Testis (tissue), 3 donors: ENCODE results near the gene RHBDL3. TPM values are rescaled to one million over a fixed set of nuclear protein-coding genes. Genes with fewer than 3 reads are reported as not detected.

Source experiments
- DNase-seq: peaks from one replicate; pipeline ENCODE4 v3.0.0-alpha.2; 2019
- H3K27ac ChIP-seq, 2 donors: fragments of 200-600 bp; sonication (generic); one replicate each; pipeline ENCODE4 v1.5.1; 2019
- H3K27me3 ChIP-seq: fragments of 200-600 bp; sonication (generic); one replicate; pipeline ENCODE4 v1.5.1; 2019
- H3K36me3 ChIP-seq: fragments of 200-600 bp; sonication (generic); one replicate; pipeline ENCODE4 v1.5.1; 2017; ENCODE audit warnings: low read depth; ENCODE audit errors: missing control alignments
- H3K4me1 ChIP-seq: fragments of 200-600 bp; sonication (generic); one replicate; pipeline ENCODE4 v1.5.1; 2019
- H3K4me3 ChIP-seq, 2 donors: fragments of 200-600 bp; sonication (generic); one replicate each; pipeline ENCODE4 v1.5.1; 2017 to 2019
- H3K9me3 ChIP-seq: fragments of 200-600 bp; sonication (generic); one replicate; pipeline ENCODE4 v1.5.1; 2017
- POLR2A ChIP-seq: fragments of 450-650 bp; IDR thresholded peaks from one replicate; pipeline ENCODE4 v1.6.1; 2017; ENCODE audit warnings: antibody characterized with exemption, mild to moderate bottlenecking, moderate library complexity
- WGBS, 2 donors: methylation state at CpG; one replicate each; pipeline ENCODE4 v1.1.5; 2018; 5-methylcytosine and 5-hydroxymethylcytosine counted together
- intact Hi-C: fragments of 100-400 bp; cut with DNase I; formaldehyde crosslinking; loops from one replicate; pipeline ENCODE4 v1.15.1; 2023; ENCODE audit warnings: low total_unique reads
- polyA plus RNA-seq: library from polyadenylated mRNA; stranded (reverse); fragments of 350-450 nt; fragmentation: Illumina TruSeq; extraction: RNeasy Lipid Tissue Mini Kit (QIAGEN cat#74804); gene quantifications from one replicate; pipeline ENCODE4 v1.2.3, GENCODE V29; 2014; ENCODE audit warnings: low read depth, low replicate concordance; ENCODE audit not compliant: insufficient read depth
- total RNA-seq, 2 donors: library from RNA; depleted of rRNA; stranded (reverse); fragments of >200 nt; gene quantifications; one replicate each; pipeline ENCODE4 v1.2.3, GENCODE V29; 2016
- TF ChIP-seq, protein P1 (sequence below), 3 experiments: fragments of 450-650 bp in 2 of 3; fragments of 200-600 bp in 1 of 3; sonication (generic) in 1 of 3; IDR thresholded peaks; one replicate each; pipeline ENCODE4 v1.5.1; 2016 to 2019; ENCODE audit warnings: antibody characterized with exemption in 3 of 3, mild to moderate bottlenecking in 2 of 3, moderate library complexity in 1 of 3

RHBDL3 gene
- total and polyA plus RNA-seq, 3 donors from 2014 or later: 3.5 to 4.5 (median 4.1) TPM

DNA sequence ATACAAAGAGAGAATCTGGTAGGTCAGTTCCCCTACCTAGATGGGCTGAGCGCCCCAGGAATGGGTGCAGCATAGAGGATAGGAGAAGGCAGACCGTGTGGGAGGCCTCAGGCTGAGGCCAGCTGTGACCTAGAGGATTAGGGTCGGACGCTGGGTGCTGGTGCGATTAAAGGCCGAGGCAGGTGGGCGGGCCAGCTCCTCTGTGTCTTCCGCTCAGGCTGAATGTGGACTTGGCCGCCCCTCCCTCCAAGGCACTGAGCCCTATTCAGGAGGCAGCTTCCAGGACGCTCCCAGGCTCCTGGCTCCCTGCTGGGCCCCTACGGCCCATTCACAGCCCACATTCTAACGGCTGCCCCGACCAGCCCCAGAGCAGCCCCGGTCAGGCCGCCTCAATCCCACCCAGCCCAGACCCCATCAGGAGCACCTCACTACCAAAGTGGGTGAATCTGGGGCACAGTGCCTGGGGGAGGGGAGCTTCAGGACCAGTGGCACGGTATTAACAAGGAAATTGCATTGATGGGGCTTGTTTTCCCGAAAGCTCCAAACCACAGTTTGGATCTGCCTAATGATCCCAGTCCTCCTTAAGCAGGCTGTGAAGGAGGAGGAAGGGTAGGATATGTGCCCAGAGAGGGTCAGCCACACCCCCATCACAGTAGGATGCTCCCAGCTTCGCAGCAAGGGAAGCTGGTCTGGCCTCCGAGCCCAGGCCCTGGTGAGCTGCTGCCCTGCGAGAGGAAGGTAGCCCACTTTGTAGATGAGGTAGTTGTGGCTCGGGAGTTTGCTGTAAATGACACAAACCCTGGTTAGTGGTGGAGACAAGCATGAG is 14.5 kb downstream of the RHBDL3 start:
- H3K27me3 ChIP-seq: no peaks in the 10 kb centered on the region
- H3K9me3 ChIP-seq: no peaks in the 10 kb centered on the region
- DNase-seq: no peak
- WGBS, 2 donors: 73 to 84% methylated on average over 15 to 20 of the region's 21 CpGs
- peaks cover 9% of the 10 kb centered on the region for H3K4me1 ChIP-seq
- no peak overlapping the region for H3K4me3 ChIP-seq
- H3K36me3 ChIP-seq: no peaks in the 10 kb centered on the region
- intact Hi-C loops: no loop called here
- TF ChIP-seq POLR2A: no peak
- TF ChIP-seq, protein P1, sequence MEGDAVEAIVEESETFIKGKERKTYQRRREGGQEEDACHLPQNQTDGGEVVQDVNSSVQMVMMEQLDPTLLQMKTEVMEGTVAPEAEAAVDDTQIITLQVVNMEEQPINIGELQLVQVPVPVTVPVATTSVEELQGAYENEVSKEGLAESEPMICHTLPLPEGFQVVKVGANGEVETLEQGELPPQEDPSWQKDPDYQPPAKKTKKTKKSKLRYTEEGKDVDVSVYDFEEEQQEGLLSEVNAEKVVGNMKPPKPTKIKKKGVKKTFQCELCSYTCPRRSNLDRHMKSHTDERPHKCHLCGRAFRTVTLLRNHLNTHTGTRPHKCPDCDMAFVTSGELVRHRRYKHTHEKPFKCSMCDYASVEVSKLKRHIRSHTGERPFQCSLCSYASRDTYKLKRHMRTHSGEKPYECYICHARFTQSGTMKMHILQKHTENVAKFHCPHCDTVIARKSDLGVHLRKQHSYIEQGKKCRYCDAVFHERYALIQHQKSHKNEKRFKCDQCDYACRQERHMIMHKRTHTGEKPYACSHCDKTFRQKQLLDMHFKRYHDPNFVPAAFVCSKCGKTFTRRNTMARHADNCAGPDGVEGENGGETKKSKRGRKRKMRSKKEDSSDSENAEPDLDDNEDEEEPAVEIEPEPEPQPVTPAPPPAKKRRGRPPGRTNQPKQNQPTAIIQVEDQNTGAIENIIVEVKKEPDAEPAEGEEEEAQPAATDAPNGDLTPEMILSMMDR (IDR thresholded peaks at IDR 0.05): no peak
- H3K27ac ChIP-seq: no peak overlapping the region

DNA sequence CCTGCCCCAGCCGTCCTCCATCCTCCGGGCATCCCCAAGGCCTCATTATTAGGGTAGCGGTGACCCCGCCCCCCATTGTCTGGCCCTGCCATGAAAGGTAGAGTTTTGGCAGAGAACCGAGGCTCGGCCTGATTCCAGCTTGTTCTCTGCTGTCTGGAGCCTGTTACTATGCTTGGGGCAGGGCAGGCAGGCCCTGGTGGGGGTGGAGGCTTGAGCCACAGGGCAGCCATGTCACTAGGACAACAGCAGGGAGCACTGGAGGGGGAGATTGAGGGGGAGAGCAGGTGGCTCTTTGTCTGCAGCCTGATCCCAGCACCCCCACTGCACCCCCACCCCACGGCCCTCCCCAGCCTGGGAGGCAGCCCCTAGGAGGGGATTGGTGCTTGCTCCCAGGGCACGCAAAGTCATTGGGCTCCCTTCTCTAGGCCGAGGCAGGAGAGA is 15.4 kb downstream of the RHBDL3 start:
- Histone ChIP-seq H3K4me1 (peaks cover 9% of the 10 kb centered on the region), H3K27ac (no peak overlapping the region), H3K4me3 (no peak overlapping the region), H3K36me3 (no peaks in the 10 kb centered on the region), H3K9me3 (no peaks in the 10 kb centered on the region), H3K27me3 (no peaks in the 10 kb centered on the region)
- TF ChIP-seq POLR2A: no peak
- TF ChIP-seq, protein P1 (IDR thresholded peaks at IDR 0.05): no peak
- DNase-seq: no peak
- WGBS, 2 donors: 48 to 67% methylated on average over 6 to 8 of the region's 9 CpGs
- intact Hi-C loops: no loop called here

DNA sequence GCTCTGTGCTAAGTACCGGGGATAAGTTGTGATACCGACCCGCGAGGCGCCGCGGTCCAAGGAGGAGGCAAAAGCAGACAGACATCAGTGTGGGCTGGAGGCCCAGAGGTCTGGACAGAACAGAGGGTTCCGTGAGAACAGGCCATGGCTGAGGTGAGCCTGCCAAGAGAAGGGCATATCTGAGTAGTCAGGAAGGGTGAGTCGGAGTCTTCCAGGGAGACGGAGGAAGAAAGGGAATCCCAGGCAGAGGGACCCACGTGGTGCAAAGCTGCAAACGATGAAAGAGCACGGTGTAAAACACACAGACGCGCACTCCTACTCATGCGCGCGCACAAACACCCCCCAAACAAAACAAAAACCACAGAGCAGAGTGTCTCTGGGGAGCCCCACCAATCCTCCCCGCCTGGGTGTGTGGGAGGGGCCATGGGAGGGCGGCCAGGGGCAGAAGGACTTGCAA is 18.1 kb downstream of the RHBDL3 start:
- Histone ChIP-seq H3K27ac (no peak overlapping the region), H3K9me3 (no peaks in the 10 kb centered on the region), H3K4me1 (peaks cover 9% of the 10 kb centered on the region), H3K27me3 (no peaks in the 10 kb centered on the region), H3K36me3 (no peaks in the 10 kb centered on the region), H3K4me3 (no peak overlapping the region)
- WGBS, 2 donors: 18 to 60% methylated on average over 13 to 20 of the region's 20 CpGs
- intact Hi-C loops: no loop called here
- TF ChIP-seq, protein P1 (IDR thresholded peaks at IDR 0.05): no peak
- no peak for TF ChIP-seq POLR2A
- peak; percentile 36 for DNase-seq

DNA sequence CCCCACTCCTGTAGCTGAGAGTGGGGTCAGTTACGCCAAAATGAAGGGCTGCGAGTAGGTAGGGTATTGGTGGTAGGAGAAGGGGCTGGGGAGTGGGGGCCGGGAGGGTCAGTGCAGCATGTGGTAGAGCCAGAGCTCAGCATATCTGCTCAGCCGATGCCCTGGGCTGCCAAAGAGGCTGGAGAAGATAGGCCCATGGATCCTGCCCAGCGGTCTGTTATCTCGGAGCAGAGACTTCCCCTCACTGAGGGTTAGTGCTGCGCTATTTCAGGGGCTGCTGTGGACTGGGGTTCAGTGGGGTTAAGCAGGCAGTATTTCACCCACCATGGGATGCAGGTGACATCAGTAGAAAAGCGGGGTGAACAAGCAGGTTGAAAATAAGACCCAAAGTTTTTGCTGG is 19.7 kb downstream of the RHBDL3 start:
- 91 to 94% methylated on average over 8 of the region's 8 CpGs for WGBS, 2 donors
- DNase-seq: no peak
- H3K27me3 ChIP-seq: no peaks in the 10 kb centered on the region
- H3K9me3 ChIP-seq: no peaks in the 10 kb centered on the region
- no peaks in the 10 kb centered on the region for H3K36me3 ChIP-seq
- intact Hi-C loops: no loop called here
- no peak for TF ChIP-seq POLR2A
- TF ChIP-seq, protein P1 (IDR thresholded peaks at IDR 0.05): no peak
- no peak overlapping the region for H3K27ac ChIP-seq
- peaks cover 9% of the 10 kb centered on the region for H3K4me1 ChIP-seq
- H3K4me3 ChIP-seq: no peak overlapping the region
